HG02840 (cell line): ENCODE data around the gene STARD5.

ENCODE experiments used
- ATAC-seq: cut with Tn5 transposase; IDR thresholded peaks from one replicate; pipeline ENCODE4 v1.9.1; 2021; ENCODE audit warnings: mild to moderate bottlenecking, moderate library complexity, moderate number of reproducible peaks; ENCODE audit not compliant: unreplicated experiment, low FRiP score

The STARD5 gene

GRCh38 chr15:81296186-81296585 is 27.8 kb downstream of the STARD5 start:
- ATAC-seq = no peak

- no peak for ATAC-seq
Measured at GRCh38 chr15:81295486-81296121, 28.3 kb downstream of the STARD5 start.

- ATAC-seq = no peak
Measured at GRCh38 chr15:81294516-81294880, 29.4 kb downstream of the STARD5 start.

- ATAC-seq = peak; percentile 54
Measured at GRCh38 chr15:81293728-81294515, 30.0 kb downstream of the STARD5 start.

DNA sequence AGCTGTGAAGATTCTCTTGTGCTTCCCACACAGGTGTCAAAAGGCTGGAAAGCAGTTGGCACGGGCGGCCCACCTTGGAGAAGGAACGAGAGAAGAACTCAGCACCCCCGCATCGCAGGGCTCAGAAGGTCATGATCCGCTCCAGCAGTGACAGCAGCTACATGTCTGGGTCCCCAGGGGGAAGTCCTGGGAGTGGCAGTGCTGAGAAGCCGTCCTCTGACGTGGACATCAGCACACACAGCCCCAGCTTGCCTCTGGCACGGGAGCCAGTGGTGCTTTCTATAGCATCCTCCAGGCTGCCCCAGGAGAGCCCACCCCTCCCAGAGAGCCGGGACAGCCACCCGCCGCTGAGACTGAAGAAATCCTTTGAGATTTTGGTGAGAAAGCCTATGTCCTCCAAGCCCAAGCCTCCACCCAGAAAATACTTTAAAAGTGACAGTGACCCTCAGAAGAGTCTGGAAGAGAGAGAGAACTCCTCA is 31.4 kb downstream of the STARD5 start:
- ATAC-seq = peak; percentile 35

DNA sequence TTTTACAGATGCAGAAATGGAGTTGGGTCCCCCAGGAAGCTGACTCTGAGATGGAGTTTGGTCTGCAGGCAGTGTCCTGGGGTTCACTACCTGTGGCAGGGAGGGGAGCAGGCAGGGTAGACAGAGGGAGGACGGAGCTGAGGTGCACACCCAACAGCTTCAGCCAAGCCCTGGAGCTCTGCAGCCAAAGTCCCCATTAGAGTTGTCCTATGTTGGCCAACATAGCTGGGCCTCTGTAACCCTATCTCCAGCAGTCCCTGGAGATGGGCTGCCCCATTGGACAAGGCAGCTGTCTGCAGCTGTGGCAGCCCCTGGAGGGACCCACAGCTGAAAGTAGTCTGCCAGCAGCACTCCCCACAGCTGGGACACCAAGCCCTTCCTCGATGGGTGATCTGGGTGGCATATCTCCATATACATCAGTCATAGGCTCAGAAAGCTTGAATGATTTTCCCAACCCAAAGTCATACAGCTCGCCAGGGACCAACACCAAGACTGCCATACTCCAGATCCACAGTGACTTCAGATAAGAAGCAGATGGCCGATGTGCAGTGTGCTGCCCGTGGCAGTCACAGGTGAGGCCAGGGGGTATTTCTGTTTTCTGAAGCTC is 31.9 kb downstream of the STARD5 start:
- no peak for ATAC-seq

- no peak for ATAC-seq
Measured at GRCh38 chr15:81289910-81290309, 34.0 kb downstream of the STARD5 start.

GRCh38 chr15:81288616-81289015 is 35.3 kb downstream of the STARD5 start:
- no peak for ATAC-seq

DNA sequence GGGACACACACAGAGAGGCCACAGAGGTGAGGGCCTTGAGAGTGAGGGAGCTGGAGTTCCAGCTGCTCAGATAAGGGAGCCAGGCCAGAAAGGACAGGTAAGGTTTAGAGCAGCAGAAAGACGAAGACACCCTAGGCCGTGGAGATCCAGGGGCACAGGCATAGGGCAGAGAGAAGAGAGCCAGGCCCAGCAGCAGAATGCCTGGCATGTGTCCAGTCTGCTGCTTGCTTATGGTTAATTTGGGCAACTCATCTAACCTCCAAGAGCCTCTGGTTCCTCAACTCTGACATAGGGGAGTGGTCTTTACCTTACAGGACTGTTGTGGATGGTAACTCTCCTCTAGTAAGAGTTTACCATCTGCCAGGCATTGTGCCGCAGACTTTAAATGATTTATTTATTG is 35.9 kb downstream of the STARD5 start:
- ATAC-seq = no peak

DNA sequence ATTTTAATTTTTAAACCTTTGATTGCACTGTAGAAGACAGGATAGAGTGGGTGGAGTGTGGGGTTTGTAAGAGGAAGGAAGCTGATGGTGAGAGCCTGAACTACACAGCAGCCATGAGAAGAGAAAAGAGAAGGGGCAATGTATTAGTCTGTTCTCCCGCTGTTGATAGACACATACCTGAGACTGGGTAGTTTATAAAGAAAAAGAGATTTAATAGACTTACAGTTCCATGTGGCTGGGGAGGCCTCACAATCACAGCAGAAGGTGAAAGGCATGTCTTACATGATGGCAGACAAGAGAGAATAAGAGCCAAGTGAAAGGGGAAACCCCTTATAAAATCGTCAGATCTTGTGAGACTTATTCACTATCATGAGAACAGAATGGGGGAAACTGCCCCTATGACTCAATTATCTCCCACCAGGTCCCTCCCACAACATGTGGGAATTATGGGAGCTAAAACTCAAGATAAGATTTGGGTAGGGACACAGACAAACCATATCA is 37.3 kb downstream of the STARD5 start:
- no peak for ATAC-seq

- ATAC-seq = no peak
Measured at GRCh38 chr15:81285461-81285860, 38.5 kb downstream of the STARD5 start.

GRCh38 chr15:81284256-81285031 is 39.5 kb downstream of the STARD5 start:
- peak; percentile 63 for ATAC-seq

GRCh38 chr15:81282911-81283310 is 41.0 kb downstream of the STARD5 start:
- ATAC-seq = no peak

DNA sequence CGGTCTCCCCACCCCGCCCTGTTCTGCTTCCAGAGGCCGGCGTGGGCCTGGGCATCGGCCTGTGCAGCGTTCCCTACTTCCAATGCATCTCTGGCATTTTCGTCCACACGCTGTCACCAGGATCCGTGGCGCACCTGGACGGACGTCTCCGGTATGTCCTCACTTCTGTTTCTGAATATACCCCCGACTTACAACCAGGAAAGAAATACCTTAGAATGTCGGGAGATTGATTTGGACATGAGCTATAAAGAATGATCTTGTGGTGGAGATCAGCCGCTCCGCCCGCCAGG is 41.4 kb downstream of the STARD5 start:
- ATAC-seq = no peak

GRCh38 chr15:81281766-81282605 is 42.0 kb downstream of the STARD5 start:
- ATAC-seq = no peak

DNA sequence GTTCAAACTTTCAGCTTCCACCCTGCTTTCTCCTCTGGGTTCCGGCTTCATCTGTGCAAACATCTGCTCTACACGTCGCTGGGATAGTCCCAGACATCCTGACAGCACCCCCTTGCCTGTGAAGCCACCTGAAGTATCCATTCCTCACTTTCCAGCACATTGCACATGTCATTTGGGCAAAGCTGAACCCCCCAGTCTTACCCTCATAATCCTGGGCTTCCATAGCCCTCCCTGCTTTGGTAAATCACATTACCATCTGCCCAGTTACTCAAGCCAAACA is 42.5 kb downstream of the STARD5 start:
- ATAC-seq = no peak

- no peak for ATAC-seq
Measured at GRCh38 chr15:81280696-81281455, 43.1 kb downstream of the STARD5 start.

DNA sequence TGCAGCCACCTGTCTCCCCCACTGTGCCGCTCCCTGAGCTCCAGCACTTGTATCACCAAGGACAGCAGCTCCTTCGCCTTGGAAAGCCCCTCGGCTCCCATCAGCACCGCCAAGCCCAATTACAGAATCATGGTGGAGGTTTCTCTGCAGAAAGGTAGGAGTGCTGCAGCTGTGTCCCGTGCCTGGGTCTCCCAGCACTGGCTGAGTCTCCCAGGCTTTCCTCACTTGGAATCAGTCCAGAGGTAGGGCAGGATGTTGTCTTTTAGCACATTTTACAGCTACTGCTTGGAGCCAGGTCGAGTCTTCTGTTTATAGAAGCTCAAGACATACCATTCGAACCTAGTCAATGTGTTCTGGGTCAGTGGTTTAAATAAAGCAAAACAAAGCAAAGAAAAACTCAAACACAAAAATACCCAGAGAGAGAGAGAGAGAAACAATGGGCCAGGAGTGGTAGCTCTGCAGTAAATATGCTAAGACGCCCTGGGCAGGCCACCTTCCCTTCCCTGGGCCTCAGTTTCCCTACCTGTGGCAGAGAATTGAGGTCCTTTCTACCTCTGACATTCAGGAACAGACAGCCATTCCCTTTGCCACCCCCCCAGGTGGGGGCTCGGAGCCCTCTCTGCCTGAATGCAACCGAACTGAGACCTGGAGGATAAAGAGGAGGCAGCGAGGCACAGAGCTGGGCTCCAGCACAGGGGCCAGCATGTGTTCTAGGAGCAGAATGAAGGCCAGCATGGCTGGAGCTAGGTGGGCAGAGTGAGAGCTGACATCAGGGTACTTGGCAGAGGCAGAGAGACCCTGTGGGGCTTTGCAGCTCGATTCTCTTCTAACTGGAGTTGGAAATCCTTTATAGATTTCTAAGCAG is 44.1 kb downstream of the STARD5 start:
- ATAC-seq = no peak
